NK-92 (cell line): Measurements from ENCODE around the gene DEPP1.

Source experiments
- DNase-seq: peaks from one replicate; lab custom pipeline; 2025; ENCODE audit not compliant: unreplicated experiment; lab: John Stamatoyannopoulos, UW

Gene DEPP1

DNA sequence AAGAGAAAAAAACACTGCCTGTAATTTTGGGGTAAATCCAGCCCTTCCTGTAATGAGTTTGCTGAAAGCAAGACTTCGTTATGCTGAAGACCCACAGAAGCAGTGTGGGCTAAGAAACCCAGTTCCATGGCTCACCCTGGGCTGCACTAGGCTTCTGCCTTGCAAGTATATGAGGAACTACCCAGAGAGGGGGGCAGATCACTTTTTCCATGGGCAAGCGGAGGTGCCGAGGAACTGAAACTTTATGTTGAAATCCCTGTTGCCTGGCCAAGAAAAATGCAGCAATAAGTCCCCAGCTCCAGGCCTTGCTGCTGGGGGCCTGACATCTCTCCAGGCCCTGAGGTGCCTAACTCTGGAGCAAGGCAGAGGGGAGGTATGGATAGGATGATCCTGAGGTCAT, 10.5 kb downstream of the DEPP1 start:
- no peak for DNase-seq

DNA sequence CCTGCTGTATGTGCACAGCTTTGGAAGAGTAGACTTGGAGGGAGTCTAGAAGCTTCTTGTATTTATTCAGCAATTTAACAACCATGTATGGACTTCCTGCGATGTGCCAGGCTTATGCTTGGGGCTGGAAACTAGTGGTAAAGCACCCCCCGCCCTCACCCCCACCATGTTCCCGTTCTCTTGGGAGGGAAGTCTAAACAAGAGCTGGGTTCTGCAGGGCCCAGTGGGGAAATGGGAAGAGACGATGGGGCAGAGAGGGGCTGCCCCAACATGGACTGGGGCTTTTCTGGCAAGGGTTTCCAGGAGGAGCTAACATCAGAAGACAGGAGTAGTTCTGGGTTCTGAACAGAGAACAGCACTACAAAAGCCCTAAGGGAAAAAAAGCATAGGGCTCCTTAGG, 11.0 kb downstream of the DEPP1 start:
- no peak for DNase-seq

DNA sequence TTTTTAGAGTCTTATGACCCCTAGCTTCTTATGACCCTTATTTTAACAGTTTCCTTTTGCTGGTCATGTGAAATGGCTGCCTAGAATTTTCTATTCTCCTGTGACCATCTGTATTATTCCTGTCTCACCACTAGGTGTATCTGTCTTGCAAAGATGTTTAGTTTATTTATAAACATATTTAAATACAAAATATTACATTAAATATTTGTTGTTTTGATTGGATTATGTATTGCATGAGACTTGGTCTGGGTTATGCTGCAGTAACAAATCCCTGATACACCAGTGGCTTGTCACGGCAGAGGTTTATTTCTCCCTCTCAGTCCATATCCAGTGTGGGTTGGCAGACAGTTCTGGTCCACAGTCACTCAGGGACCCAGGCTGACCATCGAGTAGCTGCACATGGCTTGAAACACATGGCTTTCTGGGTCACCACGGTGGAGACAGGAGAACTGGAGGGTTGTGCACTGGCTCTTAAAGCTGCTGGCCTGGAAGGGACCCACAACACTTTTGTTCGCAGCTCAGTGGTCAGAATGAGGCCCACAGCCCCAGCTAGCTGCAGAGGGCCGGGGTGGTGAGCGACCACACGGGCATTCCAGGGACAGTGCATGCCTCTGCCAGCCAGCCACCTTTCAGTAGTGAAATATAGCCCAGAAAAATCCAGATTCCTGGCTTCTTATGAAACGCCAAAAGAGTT, 11.6 kb downstream of the DEPP1 start:
- no peak for DNase-seq

DNA sequence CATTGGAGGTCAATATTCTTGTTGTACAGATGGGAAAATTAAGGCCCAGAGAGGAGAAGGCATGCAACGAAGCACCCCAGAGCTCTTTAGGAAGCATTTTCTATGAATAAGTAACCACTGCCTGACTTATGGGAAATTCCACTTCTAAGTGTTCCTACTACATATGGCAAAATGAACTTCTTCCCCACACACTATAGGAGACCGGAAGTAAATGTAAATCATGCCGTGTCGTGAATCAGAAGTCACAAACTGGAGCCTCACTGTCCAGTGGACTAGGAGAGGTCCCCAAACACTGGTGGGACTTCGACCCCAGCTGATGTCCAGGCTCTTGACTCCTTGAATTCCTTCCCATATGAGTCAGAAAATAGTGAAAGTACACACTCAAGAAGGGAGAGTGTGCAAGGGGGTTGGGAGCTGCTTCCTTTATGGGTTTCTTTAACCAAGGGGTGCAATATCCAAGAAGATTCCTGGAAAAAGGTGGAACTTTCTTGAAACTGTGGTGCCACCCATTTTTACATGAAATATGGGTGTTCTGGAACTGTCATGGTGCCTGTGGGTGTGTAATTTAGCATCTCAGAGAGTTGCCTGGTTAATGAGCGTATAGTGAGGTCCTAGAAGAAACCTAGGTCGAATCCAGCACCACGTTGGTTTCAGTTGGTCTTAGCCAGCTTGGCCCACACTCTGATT, 12.3 kb downstream of the DEPP1 start:
- no peak for DNase-seq

DNA sequence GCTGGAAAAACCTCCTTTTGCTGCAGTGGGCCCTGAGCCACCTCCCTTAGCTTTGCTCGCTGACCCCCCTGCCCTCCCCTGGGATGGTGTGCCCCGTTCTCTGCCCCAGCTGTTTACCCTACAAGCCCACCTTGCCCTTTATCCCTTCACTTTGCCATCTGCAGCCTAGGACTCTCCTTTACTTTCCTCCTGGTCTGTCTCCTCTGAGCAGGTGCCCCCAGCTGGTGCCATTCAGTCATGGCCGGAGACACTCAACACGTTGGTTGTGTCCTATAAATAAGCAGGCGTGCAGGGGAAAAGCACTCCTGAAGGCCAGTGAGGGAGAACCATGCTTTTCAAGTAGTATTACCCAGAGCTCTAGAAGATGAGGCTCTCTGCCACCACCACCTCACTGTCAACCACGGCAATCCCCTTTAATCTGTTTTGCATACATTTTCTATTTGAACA, 12.9 kb downstream of the DEPP1 start:
- no peak for DNase-seq

DNA sequence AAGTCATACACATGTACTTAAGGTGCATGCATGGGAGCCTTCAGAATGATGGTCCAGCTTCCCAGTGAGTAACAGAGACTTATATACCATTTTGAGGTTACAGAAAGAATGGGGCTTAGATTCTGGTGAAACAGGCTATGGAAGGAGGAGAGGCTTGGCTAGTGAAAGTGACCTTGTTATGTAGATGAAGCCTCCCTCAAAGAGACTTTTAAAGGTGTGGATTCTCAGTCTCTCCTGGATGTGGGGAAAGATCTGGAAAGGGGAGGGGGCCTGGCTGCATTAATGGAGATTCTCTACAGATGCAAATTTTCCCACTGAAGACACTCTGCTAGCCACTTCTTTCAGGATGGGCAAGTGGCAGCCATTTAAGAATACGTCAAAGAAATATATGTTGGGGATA, 13.5 kb downstream of the DEPP1 start:
- no peak for DNase-seq

DNA sequence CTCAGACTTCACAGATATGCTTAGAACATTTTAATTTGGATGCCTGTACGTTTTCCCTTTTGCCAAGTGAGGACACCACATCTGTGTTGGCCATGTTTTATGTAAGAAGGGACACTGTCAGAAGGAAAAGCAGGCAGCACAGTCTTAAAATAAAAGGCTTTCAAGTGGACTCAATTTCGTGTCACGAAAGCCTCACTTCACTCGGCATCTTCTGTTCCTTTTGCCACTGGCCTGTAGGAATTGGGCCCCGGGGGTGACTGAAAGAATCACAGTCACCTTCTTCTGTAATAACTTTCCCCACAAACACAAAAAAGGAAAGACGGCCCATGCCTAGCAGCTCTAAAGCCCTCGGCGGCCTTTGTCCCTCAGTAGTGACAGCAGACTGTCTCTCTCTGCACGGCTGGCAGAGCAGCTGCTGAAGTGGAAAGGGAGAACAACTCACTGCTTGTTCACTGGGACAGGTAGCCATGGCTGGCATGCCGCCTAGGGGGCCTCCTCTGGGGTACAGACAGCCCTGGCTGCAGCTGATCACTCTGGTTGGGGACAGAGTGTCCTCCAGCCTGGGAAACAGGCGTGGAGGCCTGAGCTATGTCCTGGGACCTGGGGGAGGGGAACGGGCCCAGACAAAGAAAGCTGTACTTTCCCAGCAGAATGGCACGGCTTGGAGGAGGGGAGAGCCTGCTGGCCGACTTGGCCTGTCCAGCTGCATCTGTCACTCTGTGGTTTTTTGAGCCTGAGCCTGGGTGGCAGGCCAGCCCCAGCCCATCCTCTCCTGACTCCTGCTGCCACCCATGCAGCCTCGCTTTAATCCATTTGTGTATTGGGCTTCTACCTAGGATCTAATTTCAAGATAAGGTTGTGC, 14.6 kb downstream of the DEPP1 start:
- no peak for DNase-seq

DNA sequence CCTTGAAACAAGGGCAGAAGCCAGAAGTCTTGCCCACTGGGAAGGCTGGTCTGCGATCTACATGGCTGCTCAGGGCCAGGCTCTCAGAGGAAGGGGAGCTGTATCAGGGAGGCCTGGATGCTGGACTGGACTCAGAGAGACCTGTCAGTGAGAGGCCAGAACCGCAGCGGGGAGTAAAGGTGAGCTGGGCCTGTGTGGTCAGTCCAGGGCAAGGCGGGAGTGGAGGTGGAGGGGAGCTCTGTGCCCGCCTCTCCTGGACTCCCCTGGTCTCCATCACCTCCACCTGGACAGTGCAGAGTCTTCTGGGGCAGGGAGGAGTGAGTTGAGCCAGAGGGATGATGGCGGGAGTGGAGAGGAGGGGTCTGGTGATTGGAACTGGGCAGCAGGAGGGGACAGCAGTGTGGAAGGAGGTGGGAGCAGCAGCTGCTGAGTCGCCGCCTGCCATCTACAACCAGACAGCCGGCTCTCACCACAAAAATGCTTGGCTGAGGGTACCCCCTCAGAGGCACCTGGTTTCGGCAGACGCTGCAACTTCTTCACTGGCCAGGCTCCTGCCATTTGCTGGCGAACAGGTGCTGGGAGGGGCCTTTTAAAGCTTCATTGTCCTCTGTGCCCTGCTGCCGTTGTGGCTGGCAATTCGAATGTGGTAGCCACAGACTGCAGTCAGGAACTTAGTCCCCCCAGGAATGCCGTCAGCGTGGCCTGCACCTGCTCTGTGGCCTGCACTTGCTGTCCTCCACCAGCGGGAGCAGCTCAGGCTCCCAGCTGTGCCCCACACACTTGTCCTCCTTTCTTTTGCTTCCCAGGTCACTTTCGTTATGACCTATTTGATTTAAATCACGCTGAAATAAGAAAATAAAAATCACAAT, 15.5 kb downstream of the DEPP1 start:
- DNase-seq = no peak

DNA sequence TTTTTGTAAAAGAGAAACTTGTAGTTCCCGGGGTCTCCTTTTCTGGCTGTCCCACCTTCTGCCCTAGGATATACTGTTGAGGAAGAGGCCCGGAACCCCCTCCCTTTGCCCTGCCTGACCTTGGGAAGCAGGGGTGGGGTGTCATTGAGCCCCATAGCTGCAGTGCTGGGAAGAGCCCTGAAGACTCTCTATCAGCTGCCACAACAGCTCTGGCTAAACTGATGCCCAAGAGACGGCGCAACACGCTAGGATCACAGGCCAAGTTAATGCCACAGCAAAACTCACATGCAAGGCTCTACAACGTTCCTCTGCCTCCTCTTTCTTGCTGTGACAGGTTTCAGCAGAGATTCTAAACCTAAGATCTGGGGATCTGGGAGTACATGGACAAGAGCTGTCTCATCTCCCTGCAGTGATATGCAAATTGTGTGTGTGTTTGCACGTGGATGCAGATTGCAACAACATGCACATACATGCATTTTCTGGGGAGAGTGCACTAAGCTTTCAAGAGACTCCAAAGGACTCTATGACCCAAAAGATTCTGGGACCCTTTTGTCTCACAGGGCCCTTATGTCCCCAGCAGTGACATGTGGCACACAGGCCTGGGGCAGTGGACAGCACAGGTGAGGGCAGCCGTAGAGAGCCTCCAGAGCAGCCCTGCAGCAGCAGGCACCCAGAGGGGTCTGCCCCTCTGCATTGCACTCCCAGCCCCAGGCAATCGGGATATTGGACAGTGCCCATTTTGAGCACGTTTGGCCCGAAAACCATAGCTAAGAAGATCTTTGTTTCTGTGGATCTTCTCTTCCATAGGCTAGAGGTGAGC, 16.5 kb downstream of the DEPP1 start:
- no peak for DNase-seq

DNA sequence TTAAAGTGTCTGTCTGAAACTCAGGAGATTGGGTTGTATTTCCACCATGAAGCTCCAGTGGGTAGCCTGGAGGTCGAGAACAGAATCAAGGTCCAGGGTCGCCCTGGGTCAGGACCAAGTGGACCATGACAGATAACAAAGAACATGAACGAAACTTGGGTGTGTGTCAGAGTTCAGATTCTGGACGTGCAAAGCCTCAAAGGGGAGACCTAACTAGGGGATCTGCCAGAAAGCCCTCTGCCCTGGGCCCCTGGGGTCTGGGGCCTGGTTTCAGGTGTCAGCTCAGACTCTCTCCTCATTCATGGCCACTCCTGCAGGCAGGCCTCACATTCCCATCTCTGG, 17.4 kb downstream of the DEPP1 start:
- no peak for DNase-seq

DNA sequence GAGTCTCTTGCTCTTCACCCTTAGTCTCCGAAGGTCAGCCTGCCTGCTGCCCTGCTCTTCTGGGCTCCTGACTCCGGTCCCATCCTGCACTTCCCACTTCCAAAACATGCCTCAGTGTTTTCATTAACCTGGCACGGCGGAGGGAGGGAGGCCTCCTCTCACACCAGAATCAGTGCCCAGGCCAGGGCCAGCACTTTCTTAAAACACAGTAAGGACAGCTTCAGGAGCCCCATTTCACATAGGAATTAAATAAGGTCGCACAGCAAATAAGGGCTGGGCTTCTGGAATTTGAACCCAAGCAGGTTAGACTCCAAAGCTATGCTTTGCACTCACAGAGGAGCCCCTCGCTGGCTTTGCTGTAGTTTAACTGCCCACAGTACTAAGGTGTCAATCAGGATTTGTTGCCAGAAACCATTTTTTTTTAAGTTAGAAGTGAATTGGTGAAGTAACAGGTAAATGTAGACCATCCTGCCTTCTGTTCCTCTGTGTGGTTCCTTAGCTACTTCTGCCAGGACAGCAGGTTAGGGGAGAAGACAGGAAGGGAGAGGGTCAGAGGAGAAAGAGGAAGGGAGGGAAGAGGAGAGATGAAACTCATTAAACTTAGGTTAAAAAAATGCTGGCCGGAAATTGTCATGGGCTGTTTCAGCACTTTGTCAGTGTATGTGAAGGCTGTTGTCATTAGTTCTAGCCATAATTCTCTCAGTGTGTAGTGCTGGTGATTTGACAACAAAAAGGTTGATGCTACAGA, 18.0 kb downstream of the DEPP1 start:
- no peak for DNase-seq

DNA sequence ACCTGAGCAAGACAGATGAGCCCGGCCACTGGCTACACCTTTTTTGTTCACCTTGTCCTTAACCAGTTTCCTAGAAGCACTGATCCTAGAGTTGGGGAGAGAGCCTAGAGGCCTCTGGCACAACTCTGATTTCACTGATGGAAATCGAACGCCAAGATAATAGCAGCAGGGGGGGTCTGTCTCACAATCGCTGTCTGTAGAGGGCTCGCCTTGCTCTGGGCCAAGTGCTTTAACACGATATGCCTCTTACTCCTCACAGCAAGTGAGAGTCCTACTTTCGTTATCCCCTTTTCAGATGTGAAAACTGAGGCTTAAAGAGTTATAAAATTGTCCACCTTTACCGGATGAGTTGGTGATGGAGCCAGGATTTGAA, 18.5 kb downstream of the DEPP1 start:
- DNase-seq = no peak

DNA sequence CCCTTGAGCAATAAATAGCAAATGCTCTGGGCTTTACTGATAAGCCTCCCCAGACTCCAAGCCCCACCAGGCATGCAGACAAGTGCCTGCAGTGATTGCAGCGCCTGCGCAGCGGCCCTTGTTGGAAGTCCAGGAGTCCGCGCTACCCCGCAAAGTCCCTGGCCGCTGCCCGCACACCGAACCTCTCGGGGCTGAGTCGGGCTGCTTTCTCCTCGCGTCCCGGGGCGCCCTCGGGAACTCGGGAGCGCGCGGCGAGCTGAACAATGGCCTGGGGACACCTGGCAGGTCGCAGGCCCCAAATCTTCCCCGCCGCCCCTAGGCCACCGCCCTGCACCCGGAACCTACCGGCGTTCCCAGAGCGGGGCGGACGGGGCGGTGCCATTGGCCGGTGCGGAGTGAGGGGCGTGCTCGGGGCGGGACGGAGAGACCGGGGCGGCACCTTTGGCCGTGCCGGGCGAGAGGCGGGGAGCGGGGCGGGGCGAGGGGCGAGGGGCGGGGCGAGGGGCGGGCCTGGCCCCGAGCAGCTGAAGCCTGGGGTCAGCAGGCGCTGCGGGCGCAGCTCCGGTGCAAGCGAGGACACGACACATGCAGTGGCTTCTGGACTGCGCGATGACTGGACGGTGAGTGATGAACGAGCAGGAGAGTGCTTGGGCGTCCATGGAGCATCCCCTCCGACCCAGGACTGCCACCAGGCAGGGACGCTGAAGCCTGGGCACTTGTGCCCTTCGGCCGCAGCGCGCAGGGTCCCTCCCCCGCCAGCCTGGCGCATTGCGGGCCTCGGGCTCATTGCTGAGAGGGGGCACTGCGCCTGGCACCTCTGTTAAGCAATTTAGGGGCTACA, 19.1 kb downstream of the DEPP1 start, which contains the start of gene RASSF4:
Gene RASSF4 (plus strand): TSS at position 556 of the 841 bp plus-strand sequence. CDS start 10,401 bp downstream, outside the sequence.
- DNase-seq = peak; percentile 52

DNA sequence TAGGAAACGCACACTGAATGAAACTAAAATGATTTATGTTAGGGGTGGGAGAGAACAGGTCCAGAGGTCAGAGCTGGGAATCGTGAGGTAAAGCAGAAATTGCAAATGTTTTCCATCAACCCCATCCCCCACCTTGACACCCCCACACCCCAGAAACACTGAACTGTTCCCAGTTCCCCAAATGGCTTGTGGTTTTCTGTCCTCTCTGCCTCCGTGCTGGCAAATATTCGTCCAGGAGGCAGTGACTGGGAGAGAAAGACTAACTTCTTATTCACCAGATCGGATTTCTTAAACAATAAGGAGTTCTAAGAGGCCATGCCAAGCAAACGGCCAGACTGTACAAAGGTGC, 19.7 kb downstream of the DEPP1 start:
- no peak for DNase-seq

DNA sequence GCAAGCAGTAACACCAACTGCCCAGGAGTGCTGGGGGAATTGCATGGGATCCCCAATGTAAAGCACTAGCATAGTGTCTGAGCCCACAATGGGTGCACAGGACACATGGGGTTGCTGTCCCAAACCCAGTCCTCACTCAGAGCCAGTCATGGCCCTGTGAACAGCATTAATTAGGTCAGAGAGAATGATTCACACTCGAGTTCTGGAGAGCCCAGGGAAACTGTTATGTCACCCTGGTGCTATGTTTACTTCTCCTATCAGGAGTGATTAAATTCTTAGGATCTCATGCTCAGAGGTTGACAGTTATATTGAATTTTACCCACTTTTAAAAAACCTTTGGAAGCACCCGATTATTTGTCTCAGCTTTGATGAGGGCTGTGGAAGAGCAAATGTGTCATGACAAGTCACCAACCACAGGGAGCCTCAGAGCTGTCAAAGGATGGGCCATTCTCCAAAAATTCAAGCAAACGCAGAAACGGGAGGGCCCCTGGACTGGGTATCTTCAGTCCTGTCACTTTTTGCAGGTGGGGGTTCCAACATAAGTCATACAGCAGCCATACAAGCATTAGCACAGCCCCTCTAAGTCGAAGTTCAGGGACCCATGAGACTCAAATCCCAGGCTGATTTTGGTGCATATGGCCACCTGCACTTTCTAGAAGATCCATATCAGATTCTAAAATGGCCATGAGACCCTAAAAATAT, 20.3 kb downstream of the DEPP1 start:
- DNase-seq = no peak

DNA sequence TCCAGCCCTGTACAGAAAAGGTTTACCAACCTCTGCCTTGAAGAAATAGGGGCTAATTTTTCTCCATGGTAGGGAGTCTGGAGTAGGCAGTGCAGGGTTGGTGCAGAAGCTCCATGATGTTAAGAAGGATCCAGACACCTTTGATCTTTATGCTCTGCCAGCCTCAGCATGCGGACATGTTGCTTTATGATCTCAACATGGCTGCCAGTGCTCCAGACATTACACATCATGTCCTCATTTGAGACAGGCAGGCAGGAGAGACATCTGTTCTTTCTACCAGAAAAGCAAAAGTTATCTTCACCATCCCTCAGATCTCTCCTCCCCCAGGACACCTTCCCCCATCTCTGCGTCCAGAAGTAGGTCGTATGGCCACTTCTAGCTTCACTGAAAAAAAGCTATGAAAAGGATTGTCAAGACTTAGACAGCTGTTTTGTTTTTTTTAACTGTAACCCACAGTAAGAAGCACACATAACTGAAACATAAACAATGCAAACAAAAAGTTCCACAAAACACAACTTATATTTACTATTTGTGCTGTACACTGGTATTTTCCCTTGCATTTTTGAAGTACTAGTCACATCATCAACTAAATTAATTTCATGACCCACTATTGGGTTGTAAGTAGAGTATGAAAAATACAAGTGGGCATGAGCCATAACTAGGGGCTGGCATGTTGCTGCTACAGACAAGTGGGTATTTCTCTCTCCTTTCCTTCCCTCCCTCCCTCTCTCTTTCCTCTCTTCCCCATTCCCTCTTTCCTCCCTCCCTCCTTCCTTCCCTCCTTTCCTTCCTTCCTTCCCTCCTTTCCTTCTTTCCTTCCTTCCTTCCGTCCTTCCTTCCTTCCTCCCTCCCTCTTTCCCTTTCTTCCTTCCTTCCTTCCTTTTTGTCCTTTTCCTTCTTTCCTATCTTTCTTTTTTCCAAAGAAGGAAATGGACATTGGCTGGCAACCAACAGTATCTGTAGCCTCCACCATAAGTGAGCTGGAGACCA, 21.6 kb downstream of the DEPP1 start:
- DNase-seq = no peak

DNA sequence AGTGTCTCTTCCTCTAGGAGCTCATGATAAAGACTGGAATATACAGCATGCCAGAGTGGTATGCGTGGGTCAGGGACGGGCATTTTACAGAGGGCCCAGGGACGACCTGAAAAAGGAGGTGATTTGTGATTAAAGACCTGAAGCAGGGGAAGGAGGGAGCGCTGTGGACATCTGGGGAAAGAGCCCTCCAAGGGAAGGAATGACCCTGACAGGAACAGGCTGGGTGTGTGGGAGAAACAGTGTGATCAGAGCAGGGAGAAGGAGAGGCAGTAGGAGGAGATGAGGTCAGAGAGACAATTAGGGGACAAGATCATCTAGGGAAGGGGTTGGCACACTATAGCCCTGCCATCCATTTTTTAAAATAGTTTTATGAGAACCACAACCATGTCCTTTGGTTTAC, 22.4 kb downstream of the DEPP1 start:
- no peak for DNase-seq
